ENCODE measurements around the gene NPDC1. TPM values are rescaled to one million over a fixed set of nuclear protein-coding genes. Genes with fewer than 3 reads are reported as not detected.

The NPDC1 gene, protein sequence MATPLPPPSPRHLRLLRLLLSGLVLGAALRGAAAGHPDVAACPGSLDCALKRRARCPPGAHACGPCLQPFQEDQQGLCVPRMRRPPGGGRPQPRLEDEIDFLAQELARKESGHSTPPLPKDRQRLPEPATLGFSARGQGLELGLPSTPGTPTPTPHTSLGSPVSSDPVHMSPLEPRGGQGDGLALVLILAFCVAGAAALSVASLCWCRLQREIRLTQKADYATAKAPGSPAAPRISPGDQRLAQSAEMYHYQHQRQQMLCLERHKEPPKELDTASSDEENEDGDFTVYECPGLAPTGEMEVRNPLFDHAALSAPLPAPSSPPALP
- total RNA-seq = 54.7 and 61.1 TPM in 2 replicates
- long read RNA-seq = 0 reads

- DNase-seq (ENCODE audit: low read depth, low spot score) = peak; percentile 90
- peaks cover 4% of the 10 kb centered on the region for H3K4me1 Mint-ChIP-seq
- no peaks in the 10 kb centered on the region for H3K36me3 Mint-ChIP-seq (ENCODE audit: low read depth)
- H3K27ac Mint-ChIP-seq (ENCODE audit: unreplicated experiment) = no peak within 1 kb of the TSS
- H3K4me3 Mint-ChIP-seq = peak within 1 kb of the TSS; percentile 86
- TF ChIP-seq, protein P1, sequence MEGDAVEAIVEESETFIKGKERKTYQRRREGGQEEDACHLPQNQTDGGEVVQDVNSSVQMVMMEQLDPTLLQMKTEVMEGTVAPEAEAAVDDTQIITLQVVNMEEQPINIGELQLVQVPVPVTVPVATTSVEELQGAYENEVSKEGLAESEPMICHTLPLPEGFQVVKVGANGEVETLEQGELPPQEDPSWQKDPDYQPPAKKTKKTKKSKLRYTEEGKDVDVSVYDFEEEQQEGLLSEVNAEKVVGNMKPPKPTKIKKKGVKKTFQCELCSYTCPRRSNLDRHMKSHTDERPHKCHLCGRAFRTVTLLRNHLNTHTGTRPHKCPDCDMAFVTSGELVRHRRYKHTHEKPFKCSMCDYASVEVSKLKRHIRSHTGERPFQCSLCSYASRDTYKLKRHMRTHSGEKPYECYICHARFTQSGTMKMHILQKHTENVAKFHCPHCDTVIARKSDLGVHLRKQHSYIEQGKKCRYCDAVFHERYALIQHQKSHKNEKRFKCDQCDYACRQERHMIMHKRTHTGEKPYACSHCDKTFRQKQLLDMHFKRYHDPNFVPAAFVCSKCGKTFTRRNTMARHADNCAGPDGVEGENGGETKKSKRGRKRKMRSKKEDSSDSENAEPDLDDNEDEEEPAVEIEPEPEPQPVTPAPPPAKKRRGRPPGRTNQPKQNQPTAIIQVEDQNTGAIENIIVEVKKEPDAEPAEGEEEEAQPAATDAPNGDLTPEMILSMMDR (conservative IDR thresholded peaks at IDR 0.05) = peak; percentile 88
- peaks cover 53% of the 10 kb centered on the region for H3K27me3 Mint-ChIP-seq (ENCODE audit: low read depth)
- no peaks in the 10 kb centered on the region for H3K9me3 Mint-ChIP-seq
Measured at GRCh38 chr9:137046088-137046787, at the start of gene NPDC1. Gene NPDC1 (minus strand): TSS chr9:137046177. CDS start chr9:137045989, 188 bp downstream.

- H3K27ac Mint-ChIP-seq (ENCODE audit: unreplicated experiment) = peak overlapping the region; percentile 54
- H3K9me3 Mint-ChIP-seq = no peaks in the 10 kb centered on the region
- peak overlapping the region; percentile 16 for H3K4me3 Mint-ChIP-seq
- peaks cover 6% of the 10 kb centered on the region for H3K27me3 Mint-ChIP-seq (ENCODE audit: low read depth)
- H3K4me1 Mint-ChIP-seq = peaks cover 23% of the 10 kb centered on the region
- no peak for DNase-seq (ENCODE audit: low read depth, low spot score)
- TF ChIP-seq, protein P1 (conservative IDR thresholded peaks at IDR 0.05) = no peak
- no peaks in the 10 kb centered on the region for H3K36me3 Mint-ChIP-seq (ENCODE audit: low read depth)
Measured at GRCh38 chr9:137089232-137089947, 43.4 kb upstream of the NPDC1 start.

DNA sequence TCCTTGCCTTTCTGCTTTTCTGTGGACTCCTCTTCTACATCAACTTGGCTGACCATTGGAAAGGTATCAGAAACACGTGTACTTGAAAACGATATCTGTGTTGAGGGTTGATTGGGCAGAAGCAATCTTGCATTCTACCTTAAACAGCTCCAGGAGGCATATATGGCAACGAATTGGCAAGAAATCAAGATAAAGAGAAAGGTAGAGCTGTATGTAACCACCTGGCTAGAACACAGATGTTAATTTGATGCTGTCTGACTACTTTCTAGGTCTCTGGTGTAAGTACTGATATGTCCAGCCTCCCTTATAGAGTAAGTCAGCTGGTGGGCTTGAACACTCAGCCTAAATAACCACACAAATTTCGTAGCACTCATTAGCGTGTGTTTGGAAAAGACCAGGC, 42.1 kb upstream of the NPDC1 start:
- TF ChIP-seq, protein P1 (conservative IDR thresholded peaks at IDR 0.05) = no peak
- H3K9me3 Mint-ChIP-seq = no peaks in the 10 kb centered on the region
- H3K27ac Mint-ChIP-seq (ENCODE audit: unreplicated experiment) = no peak overlapping the region
- no peak for DNase-seq (ENCODE audit: low read depth, low spot score)
- H3K4me3 Mint-ChIP-seq = peak overlapping the region; percentile 93
- peaks cover 23% of the 10 kb centered on the region for H3K4me1 Mint-ChIP-seq
- peaks cover 15% of the 10 kb centered on the region for H3K27me3 Mint-ChIP-seq (ENCODE audit: low read depth)
- H3K36me3 Mint-ChIP-seq (ENCODE audit: low read depth) = no peaks in the 10 kb centered on the region

DNA sequence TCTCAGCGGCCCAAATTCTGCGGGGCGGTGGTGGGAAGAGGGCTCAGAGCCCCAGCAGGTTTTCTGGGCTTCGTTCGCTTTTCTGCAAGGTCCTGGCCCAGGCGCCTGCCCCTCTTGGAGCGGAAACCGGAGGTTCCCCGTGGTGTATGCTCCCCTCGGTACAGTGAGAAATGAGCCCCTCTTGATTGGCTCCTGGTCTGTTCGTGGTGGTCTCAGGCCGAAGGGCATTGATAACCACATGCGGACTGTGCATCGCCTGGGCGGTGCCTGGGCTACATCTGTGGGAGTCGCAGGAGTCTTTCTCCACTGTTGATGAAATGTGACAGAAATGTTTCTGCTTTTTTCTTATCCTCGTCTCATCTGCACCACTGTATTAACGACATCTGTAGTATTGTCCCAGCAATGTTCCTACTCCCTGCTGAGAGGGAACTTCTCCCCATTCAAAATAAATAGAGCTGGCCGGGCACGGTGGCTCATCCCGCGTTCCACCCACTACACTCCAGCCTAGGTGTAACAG, 41.5 kb upstream of the NPDC1 start:
- no peak for DNase-seq (ENCODE audit: low read depth, low spot score)
- Mint-ChIP-seq H3K9me3 (no peaks in the 10 kb centered on the region), H3K36me3 (ENCODE audit: low read depth) (no peaks in the 10 kb centered on the region), H3K27me3 (ENCODE audit: low read depth) (peaks cover 19% of the 10 kb centered on the region), H3K4me1 (peaks cover 23% of the 10 kb centered on the region), H3K27ac (ENCODE audit: unreplicated experiment) (peak overlapping the region; percentile 60), H3K4me3 (peak overlapping the region; percentile 93)
- TF ChIP-seq, protein P1 (conservative IDR thresholded peaks at IDR 0.05) = no peak

All from neural crest cell (in vitro differentiated cells).